ENCODE measurements around the gene HPS1.

DNA sequence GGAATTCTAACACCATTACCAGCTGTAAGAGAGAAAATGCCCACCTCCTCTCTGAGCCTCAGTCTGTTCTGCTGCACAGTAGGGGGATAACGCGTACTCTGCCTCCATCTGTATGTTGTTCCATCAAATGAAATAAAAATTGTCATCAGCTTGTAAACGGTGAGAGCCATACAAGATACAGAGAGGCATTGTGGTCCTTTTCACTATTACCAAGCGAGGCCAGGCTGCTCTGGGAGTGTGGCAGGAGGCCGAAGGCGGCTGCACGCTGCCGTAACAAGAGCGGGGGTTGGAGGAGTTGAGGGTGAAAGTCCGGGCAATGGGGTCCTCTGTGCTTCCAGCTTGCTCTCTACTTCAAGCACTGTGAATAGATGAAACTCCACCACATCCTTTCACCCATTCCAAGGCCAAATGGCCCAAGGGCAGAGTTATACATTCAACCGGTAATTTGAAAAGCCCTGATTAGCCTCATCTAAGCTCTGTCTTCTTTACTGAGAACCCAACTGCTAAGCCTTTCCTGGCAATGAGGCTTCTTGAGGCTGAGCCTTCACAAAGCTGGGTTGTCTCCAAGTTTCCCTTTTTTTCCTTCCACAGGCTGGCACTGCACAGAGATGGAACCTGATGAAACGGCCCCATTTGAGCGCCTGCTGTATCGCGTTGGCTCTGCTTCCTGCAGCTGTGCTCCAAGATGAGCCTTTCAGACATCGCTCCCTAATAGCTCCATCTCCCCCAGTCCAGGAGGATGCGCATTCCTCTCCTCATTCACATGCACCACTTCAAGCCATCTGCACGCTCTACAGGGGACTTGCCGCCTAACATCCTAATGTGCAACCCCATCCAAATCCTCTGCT is 78.9 kb downstream of the HPS1 start:
- no peak for TF ChIP-seq GATA2 (IDR thresholded peaks at IDR 0.05; ENCODE audit: low read depth, low read length)
- no peak for TF ChIP-seq GATA3 (IDR thresholded peaks at IDR 0.05; ENCODE audit: low read depth, low read length)
